GM21390 (cell line): Measurements from ENCODE around the gene HLA-DRB5.
"Not testable (repeated sequence)": the region's sequence is repeated elsewhere in the genome, so short reads cannot be mapped to it uniquely, and the experiment has no call there.

ENCODE experiments used
- ATAC-seq: cut with Tn5 transposase; IDR thresholded peaks from one replicate; pipeline ENCODE4 v1.9.1; 2021; ENCODE audit not compliant: unreplicated experiment

The HLA-DRB5 gene

GRCh38 chr6:32529697-32530430 is at the start of gene HLA-DRB5:
Gene HLA-DRB5, minus strand, starts transcription at chr6:32530287. Its CDS starts 63 bp downstream, at chr6:32530224.
- peak; percentile 61 for ATAC-seq

DNA sequence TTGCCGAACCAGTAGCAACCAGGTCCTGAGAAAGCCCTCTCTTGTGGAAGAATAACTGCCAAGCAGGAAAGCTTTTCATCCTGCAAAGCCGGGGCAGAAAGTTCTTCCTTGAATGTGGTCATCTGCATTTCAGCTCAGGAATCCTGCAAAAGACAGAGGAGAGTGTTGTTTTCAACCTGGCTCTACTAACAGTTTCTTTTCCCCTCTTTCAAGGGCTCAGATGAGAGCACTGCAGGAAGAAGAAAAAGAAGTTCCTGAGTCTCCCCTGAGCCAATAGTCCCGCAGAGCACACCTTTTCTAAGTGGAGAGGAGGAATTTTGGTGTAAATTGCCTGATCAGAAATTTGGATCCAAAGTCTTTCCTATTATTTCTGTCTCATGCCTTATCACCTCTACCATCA is 48.9 kb upstream of the HLA-DRB5 start:
- ATAC-seq, result no peak

- not testable (repeated sequence) for ATAC-seq
Measured at GRCh38 chr6:32577493-32577892, 47.4 kb upstream of the HLA-DRB5 start.

DNA sequence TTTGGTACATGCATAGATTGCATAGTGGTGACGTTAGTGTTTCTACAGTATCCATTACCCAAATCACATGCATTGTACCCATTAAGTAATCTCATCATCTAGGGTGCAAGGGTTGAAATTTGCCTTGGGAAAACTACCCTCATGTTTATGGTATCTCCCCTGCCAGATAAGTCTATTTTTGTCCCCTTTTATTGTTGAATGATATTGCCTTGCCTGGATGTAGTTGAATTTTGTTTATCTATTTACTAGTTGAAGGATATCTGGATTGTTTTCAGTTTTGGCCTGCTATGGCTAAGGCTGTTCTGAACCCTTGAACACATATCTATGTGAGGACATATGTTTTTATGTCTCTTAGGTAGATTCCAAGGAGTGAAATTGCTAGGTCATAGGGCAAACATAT is 46.2 kb upstream of the HLA-DRB5 start:
- ATAC-seq, result no peak

DNA sequence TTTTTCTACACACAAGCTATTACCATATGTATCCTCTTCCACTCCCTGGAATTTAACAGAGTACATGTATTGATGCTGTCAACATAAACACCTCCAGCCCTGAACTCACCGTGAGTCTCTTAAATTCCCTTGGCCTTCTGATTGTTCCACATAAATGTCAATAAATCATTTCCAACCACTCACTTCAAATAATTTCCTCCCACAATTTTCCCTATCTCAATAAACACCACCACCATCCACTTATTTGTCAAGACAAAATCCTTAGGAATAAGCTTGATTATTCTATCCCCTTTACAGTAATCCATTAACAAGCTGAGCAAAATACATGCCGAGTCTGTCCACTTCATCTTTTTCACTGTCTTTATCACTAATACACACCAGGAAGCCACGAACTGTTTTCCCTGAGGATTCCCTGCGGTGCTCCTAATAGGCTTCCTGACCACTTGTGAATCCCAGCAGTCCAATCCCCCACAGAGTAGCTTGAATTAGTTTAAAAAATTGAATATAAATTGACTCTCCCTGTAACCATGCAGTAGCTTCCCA is 40.3 kb upstream of the HLA-DRB5 start:
- ATAC-seq, result no peak

GRCh38 chr6:32568561-32568960 is 38.5 kb upstream of the HLA-DRB5 start:
- no peak for ATAC-seq

GRCh38 chr6:32566957-32567356 is 36.9 kb upstream of the HLA-DRB5 start:
- no peak for ATAC-seq

DNA sequence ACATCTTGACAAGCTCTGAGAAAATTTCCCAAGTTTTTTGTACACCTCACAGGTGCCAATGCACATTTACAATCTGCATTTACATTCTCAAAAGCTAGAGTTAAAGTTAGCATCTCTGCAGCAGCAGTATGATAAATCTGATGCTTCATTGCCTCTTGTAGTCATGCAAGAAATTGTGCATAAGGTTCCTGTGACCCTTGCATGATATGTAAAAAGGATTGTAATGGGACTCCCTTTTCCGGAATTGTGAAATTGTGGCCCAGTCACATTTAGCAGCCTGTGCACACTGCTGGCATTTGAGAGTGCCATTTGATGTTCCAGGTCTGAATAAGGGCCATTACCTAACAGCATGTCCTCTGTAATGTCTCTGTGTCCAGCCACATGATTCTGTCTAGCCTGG is 35.4 kb upstream of the HLA-DRB5 start:
- no peak for ATAC-seq

- no peak for ATAC-seq
Measured at GRCh38 chr6:32562940-32563339, 32.9 kb upstream of the HLA-DRB5 start.

- no peak for ATAC-seq
Measured at GRCh38 chr6:32559747-32560146, 29.7 kb upstream of the HLA-DRB5 start.

GRCh38 chr6:32558426-32559057 is 28.5 kb upstream of the HLA-DRB5 start:
- no peak for ATAC-seq

DNA sequence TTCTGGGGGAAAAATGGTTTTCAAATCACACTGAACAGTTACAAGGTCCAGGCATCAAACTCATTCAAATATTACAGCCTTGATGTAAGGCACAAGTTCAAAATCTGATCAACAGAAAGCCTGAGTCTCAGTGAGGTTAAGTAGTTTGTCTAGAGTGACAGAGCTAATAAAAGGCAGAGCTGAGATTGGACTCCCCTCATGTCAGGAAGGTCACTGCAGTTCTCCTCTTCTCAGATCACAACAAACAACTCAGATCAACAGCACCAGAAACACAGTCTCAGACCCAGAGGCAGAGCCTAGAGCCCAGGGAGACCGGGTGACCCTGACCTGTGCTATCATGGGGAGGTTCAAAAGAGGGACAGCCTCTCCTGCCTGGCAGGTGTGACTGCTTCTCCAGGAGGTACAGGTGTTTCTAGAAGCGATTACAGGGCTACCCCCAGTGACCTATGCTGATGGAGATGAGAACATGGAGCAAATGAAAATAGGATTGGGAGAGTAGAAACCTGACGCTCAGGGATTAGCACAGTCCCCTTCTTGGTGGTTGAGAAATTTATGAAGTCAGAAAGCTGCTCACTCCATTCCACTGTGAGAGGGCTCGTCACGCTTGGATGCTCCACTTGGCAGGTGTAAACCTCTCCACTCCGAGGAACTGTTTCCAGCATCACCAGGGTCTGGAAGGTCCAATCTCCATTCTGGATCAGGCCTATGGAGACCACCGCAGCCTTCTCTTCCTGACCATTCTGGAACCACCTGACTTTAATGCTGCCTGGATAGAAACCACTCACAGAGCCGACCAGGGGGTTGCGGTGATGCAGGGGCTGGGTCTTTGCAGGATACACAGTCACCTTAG is 24.3 kb upstream of the HLA-DRB5 start:
- ATAC-seq, result no peak

DNA sequence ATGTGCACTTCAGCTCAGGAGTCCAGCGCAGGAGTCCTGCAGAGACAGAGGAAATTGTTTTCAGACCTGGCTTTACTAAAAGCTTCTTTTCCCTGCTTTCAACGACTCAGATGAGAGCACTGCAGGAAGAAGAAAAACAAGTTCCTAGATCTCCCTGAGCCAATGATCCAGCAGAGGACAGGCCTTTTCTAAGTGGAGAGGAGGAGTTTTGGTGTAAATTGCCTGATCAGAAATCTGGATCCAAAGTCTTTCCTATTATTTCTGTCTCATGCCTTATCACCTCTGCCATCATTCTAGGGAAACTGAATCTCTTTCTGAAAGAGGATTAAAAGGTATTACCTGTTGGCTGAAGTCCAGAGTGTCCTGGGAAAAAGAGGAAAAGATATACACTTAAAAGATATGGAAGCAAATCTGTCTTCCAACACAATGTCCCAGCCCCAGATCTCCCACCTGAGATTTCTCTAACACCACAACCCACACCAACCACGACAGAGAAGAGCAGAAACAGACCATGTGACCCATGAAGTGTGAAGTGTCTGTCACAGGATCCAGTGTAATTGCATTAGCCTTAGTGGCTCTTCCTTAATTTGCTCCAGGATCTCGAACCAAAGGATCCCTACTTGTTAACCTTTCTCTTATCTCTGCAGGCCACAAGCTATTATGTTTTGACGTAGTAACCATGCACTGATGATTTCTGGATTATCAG is 23.1 kb upstream of the HLA-DRB5 start:
- ATAC-seq, result no peak

- no peak for ATAC-seq
Measured at GRCh38 chr6:32551410-32551809, 21.3 kb upstream of the HLA-DRB5 start.

GRCh38 chr6:32539839-32540238 is 9.8 kb upstream of the HLA-DRB5 start:
- no peak for ATAC-seq

DNA sequence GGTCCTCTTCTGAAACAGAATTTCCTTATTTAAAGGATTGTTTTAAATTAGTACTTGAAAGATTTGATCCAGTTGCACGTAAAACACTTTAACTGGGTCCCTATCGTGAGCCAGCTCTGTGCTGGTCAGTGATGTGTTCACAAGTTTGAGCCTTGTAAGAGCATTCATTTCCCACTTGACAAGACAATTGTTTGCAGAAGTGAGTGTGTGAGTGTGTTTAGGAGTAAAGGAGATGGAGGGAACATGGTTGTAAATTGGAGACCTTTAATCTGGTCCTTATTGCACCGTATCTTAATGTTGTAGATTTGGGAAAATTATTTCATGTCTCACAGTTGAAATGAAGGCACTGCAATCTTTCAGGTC is 325 bp upstream of the HLA-DRB5 start:
- ATAC-seq, result not testable (repeated sequence)

GRCh38 chr6:32522302-32523047 is 7.6 kb downstream of the HLA-DRB5 start:
- ATAC-seq, result no peak

DNA sequence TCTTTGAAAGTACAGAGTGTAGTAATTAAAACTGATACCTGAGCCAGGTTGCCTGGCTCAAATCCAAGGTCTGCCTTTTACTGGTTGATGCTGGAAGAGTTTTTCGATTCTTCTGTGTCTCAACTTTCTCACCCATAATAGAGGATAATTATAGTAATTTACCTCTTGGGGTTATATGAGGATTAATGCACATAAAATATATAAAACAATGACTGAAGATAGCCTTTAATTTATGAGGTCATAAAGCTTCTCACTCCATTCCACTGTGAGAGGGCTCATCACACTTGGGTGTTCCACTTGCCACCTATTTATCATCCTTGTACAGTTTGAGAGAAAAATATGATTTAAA is 10.2 kb downstream of the HLA-DRB5 start:
- ATAC-seq, result no peak

DNA sequence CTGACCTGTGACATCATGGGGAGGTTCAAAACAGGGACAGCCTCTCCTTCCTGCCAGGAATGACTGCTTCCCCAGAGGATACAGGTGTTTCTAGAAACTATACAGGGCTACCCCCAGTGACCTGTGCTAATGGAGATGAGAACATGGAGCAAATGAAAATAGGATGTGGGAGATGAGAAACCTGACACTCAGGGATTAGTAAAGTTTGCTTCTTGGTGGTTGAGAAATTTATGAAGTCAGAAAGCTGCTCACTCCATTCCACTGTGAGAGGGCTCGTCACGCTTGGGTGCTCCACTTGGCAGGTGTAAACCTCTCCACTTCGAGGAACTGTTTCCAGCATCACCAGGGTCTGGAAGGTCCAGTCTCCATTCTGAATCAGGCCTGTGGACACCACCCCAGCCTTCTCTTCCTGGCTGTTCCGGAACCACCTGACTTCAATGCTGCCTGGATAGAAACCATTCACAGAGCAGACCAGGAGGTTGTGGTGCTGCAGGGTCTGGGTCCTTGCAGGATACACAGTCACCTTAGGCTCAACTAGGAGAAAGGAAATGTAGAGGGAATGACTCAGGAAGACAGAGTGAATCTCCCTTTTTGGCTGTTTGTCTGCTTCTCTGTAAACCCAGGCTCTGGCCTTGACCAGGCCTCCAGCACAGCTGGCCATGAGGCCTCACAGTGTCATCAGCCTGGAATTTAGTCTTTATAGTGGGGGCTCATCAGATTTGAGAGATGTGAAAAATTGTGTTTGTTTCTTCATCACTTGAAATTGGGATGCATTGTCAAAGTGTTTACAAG is 10.8 kb downstream of the HLA-DRB5 start:
- ATAC-seq, result no peak
